SK-N-SH (cell line): ENCODE measurements around the gene ATP11A.

ENCODE experiments used
- CTCF ChIP-seq: fragments of 200-600 bp; sonication (generic); IDR thresholded peaks from 2 replicates; pipeline ENCODE4 v1.6.1; 2017; ENCODE audit warnings: antibody characterized with exemption, mild to moderate bottlenecking, moderate library complexity
- EP300 ChIP-seq, 2 experiments: IDR thresholded peaks; 2 replicates each; pipeline versions ENCODE4 v1.4.0 to v1.6.1; 2012; ENCODE audit warnings: borderline replicate concordance in 1 of 2, low read depth in 1 of 2, low read length in 1 of 2
- EZH2phosphoT487 ChIP-seq: fragments of 200-600 bp; sonication (generic); IDR thresholded peaks from 2 replicates; pipeline ENCODE4 v1.6.1; 2017; ENCODE audit warnings: low read depth, mixed run types, mild to moderate bottlenecking, antibody characterized with exemption, moderate library complexity, borderline replicate concordance
- FOXJ3 ChIP-seq: sonication (generic); formaldehyde crosslinking; IDR thresholded peaks from 2 replicates; pipeline ENCODE4 v1.5.1; 2020; ENCODE audit warnings: mild to moderate bottlenecking, missing genetic modification reagents
- FOXM1 ChIP-seq: IDR thresholded peaks from 2 replicates; pipeline ENCODE4 v1.4.0; 2012; ENCODE audit warnings: low read depth, mild to moderate bottlenecking
- GABPA ChIP-seq: IDR thresholded peaks from 2 replicates; pipeline ENCODE4 v1.4.0; 2012; ENCODE audit warnings: low read depth, mild to moderate bottlenecking
- NFIC ChIP-seq: IDR thresholded peaks from 2 replicates; pipeline ENCODE4 v1.4.0; 2012; ENCODE audit warnings: borderline replicate concordance
- POLR2AphosphoS5 ChIP-seq: IDR thresholded peaks from 2 replicates; pipeline ENCODE4 v1.6.1; 2012; ENCODE audit warnings: low read depth, low read length
- RAD21 ChIP-seq: IDR thresholded peaks from 2 replicates; pipeline ENCODE4 v1.6.1; 2012; ENCODE audit warnings: mild to moderate bottlenecking, low read length
- SIN3A ChIP-seq: IDR thresholded peaks from 2 replicates; pipeline ENCODE4 v1.6.1; 2012; ENCODE audit warnings: low read depth, mild to moderate bottlenecking, low read length, moderate library complexity, borderline replicate concordance
- SMC3 ChIP-seq: IDR thresholded peaks from 2 replicates; pipeline ENCODE4 v1.6.1; 2012; ENCODE audit warnings: low read depth, low read length, improper control_type of control experiment
- TAF1 ChIP-seq: IDR thresholded peaks from 2 replicates; pipeline ENCODE4 v1.6.1; 2012; ENCODE audit warnings: low read depth, mild to moderate bottlenecking, low read length, moderate library complexity, borderline replicate concordance
- YY1 ChIP-seq: IDR thresholded peaks from 2 replicates; pipeline ENCODE4 v1.4.0; 2012; ENCODE audit warnings: low read depth, mild to moderate bottlenecking
- TF ChIP-seq, protein P1 (sequence below): IDR thresholded peaks from 2 replicates; pipeline ENCODE4 v1.4.0; 2012; ENCODE audit warnings: low read depth

GRCh38 chr13:112825875-112826274 is 136.0 kb downstream of the ATP11A start:
- TF ChIP-seq SMC3 (no peak), CTCF (no peak), POLR2AphosphoS5 (no peak), EP300 (IDR thresholded peaks at IDR 0.05; ENCODE audit: borderline replicate concordance in 1 of 2, low read depth in 1 of 2, low read length in 1 of 2) (no peak), SIN3A (no peak), TAF1 (no peak), EZH2phosphoT487 (no peak), FOXM1 (no peak), YY1 (no peak), NFIC (no peak), GABPA (no peak), FOXJ3 (no peak), RAD21 (no peak)
- TF ChIP-seq, protein P1, sequence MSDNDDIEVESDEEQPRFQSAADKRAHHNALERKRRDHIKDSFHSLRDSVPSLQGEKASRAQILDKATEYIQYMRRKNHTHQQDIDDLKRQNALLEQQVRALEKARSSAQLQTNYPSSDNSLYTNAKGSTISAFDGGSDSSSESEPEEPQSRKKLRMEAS = no peak
